H1 (cell line): Measurements from ENCODE around the gene PCDH8. TPM values are rescaled to one million over a fixed set of nuclear protein-coding genes. Genes with fewer than 3 reads are reported as not detected.

ENCODE experiments used
- CTCF ChIA-PET: fragments of 300-600 bp; sonication (Branson Sonifier 250); formaldehyde crosslinking; loops from one replicate; lab custom pipeline; 2021; ENCODE audit not compliant: partially characterized antibody; lab: Charles Lee
- POLR2A ChIA-PET: fragments of 300-600 bp; sonication (Branson Sonifier 250); formaldehyde crosslinking; loops from one replicate; lab custom pipeline; 2021; ENCODE audit warnings: inconsistent platforms; ENCODE audit not compliant: partially characterized antibody; lab: Charles Lee
- DNase-seq, 2 experiments: peaks; one replicate each; pipeline versions ENCODE4 v3.0.0 to v3.0.0-alpha.2; 2010 to 2022; ENCODE audit warnings: low spot score in 2 of 2, low read depth in 1 of 2, mixed read lengths in 1 of 2
- FAIRE-seq: peaks from 2 replicates; lab custom pipeline; 2011; peaks lifted over from hg19 to GRCh38; lab: Jason Lieb, UNC
- H2AFZ ChIP-seq: 2 replicates; pipeline ENCODE4 v1.8.1; 2012; ENCODE audit warnings: low read length, inconsistent platforms
- H2AK5ac ChIP-seq: 2 replicates; pipeline ENCODE4 v1.6.1; 2013; ENCODE audit warnings: low read depth, low read length
- H2BK120ac ChIP-seq: replicated peaks from 2 replicates; pipeline ENCODE3; 2013; ENCODE audit warnings: low read depth, low read length, inconsistent platforms
- H2BK12ac ChIP-seq: 2 replicates; pipeline ENCODE4 v1.6.1; 2013; ENCODE audit warnings: low read depth, low read length
- H2BK15ac ChIP-seq: 2 replicates; pipeline ENCODE4 v1.6.1; 2013; ENCODE audit warnings: low read length
- H2BK20ac ChIP-seq: 2 replicates; pipeline ENCODE4 v1.6.1; 2013; ENCODE audit warnings: low read length
- H2BK5ac ChIP-seq: 2 replicates; pipeline ENCODE4 v1.6.1; 2013; ENCODE audit warnings: low read depth, low read length
- H3K14ac ChIP-seq: 2 replicates; pipeline ENCODE4 v1.6.1; 2013; ENCODE audit warnings: inconsistent platforms; ENCODE audit not compliant: insufficient read length
- H3K18ac ChIP-seq: 2 replicates; pipeline ENCODE4 v1.6.1; 2013; ENCODE audit warnings: low read length; ENCODE audit errors: extremely low read depth
- H3K23ac ChIP-seq: 2 replicates; pipeline ENCODE4 v1.6.1; 2013; ENCODE audit warnings: inconsistent platforms; ENCODE audit not compliant: insufficient read length
- H3K23me2 ChIP-seq: 2 replicates; pipeline ENCODE4 v1.6.1; 2013; ENCODE audit warnings: low read depth, low read length
- H3K27ac ChIP-seq: 2 replicates; pipeline ENCODE4 v1.6.1; 2011; ENCODE audit warnings: low read depth, low read length, inconsistent platforms
- H3K27me3 ChIP-seq, 4 experiments: replicated peaks in 1 of 4; 1 replicate in 1 of 4; 2 replicates in 3 of 4; pipeline versions ENCODE4 v1.6.1 to v1.8.1; 2011 to 2013; ENCODE audit warnings: low read length in 3 of 4, mild to moderate bottlenecking in 3 of 4, inconsistent platforms in 2 of 4, mixed read lengths in 2 of 4, moderate library complexity in 1 of 4; ENCODE audit not compliant: control insufficient read depth in 3 of 4, insufficient read depth in 3 of 4; ENCODE audit errors: extremely low read depth in 1 of 4
- H3K36me3 ChIP-seq, 4 experiments: 2 replicates each; pipeline versions ENCODE4 v1.6.1 to v1.8.1; 2011 to 2013; ENCODE audit warnings: mild to moderate bottlenecking in 4 of 4, low read length in 3 of 4, moderate library complexity in 2 of 4, control low read depth in 1 of 4, inconsistent platforms in 1 of 4; ENCODE audit not compliant: insufficient read depth in 4 of 4, control insufficient read depth in 2 of 4
- H3K4ac ChIP-seq: replicated peaks from 2 replicates; pipeline ENCODE3; 2013; ENCODE audit warnings: low read length, low read depth, mixed read lengths, inconsistent platforms; ENCODE audit not compliant: insufficient read length
- H3K4me1 ChIP-seq, 4 experiments: replicated peaks in 1 of 4; 1 replicate in 1 of 4; 2 replicates in 3 of 4; pipeline versions ENCODE4 v1.6.1 to v1.8.1; 2011 to 2013; ENCODE audit warnings: low read length in 3 of 4, inconsistent platforms in 2 of 4, mixed read lengths in 1 of 4; ENCODE audit not compliant: insufficient read depth in 4 of 4, control insufficient read depth in 3 of 4
- H3K4me2 ChIP-seq, 2 experiments: 2 replicates each; pipeline versions ENCODE4 v1.6.1 to v1.8.1; 2011 to 2013; ENCODE audit warnings: low read depth in 2 of 2, low read length in 2 of 2, control low read depth in 1 of 2, inconsistent platforms in 1 of 2, mild to moderate bottlenecking in 1 of 2; ENCODE audit not compliant: insufficient read depth in 1 of 2
- H3K4me3 ChIP-seq, 4 experiments: fragments of 200-600, 300-600 bp in 1 of 4; sonication (generic), shearing (Covaris generic), sonication (Bioruptor Twin) in 1 of 4; 2 replicates each; pipeline versions ENCODE4 v1.5.1 to v1.8.1; 2011 to 2016; ENCODE audit warnings: low read length in 4 of 4, low read depth in 3 of 4, control low read depth in 2 of 4, inconsistent platforms in 2 of 4, mild to moderate bottlenecking in 2 of 4, mixed read lengths in 1 of 4, moderate library complexity in 1 of 4; ENCODE audit not compliant: insufficient read depth in 2 of 4; ENCODE audit errors: extremely low read depth in 1 of 4
- H3K56ac ChIP-seq: replicated peaks from 2 replicates; pipeline ENCODE3; 2013; ENCODE audit warnings: low read depth, mild to moderate bottlenecking, mixed read lengths, low read length, inconsistent platforms; ENCODE audit not compliant: insufficient read length
- H3K79me1 ChIP-seq: 2 replicates; pipeline ENCODE4 v1.6.1; 2013; ENCODE audit warnings: low read depth, low read length, control low read depth
- H3K79me2 ChIP-seq, 2 experiments: 2 replicates each; pipeline versions ENCODE4 v1.6.1 to v1.8.1; 2012 to 2013; ENCODE audit warnings: low read length in 2 of 2, mild to moderate bottlenecking in 2 of 2, inconsistent platforms in 1 of 2; ENCODE audit not compliant: insufficient read depth in 2 of 2, control insufficient read depth in 1 of 2
- H3K9ac ChIP-seq, 4 experiments: replicated peaks in 1 of 4; 1 replicate in 1 of 4; 2 replicates in 3 of 4; pipeline versions ENCODE4 v1.6.1 to v1.8.1; 2011 to 2013; ENCODE audit warnings: low read depth in 3 of 4, low read length in 3 of 4, control low read depth in 2 of 4, mild to moderate bottlenecking in 2 of 4, moderate library complexity in 2 of 4, inconsistent platforms in 1 of 4; ENCODE audit errors: extremely low read depth in 1 of 4
- H3K9me3 ChIP-seq, 2 experiments: 2 replicates each; pipeline versions ENCODE4 v1.6.1 to v1.8.1; 2012 to 2013; ENCODE audit warnings: mild to moderate bottlenecking in 2 of 2, moderate library complexity in 2 of 2, control low read depth in 1 of 2, inconsistent platforms in 1 of 2, low read depth in 1 of 2, low read length in 1 of 2, mixed read lengths in 1 of 2; ENCODE audit not compliant: insufficient read depth in 2 of 2
- H4K20me1 ChIP-seq, 2 experiments: replicated peaks in 1 of 2; 2 replicates each; pipeline versions ENCODE3 to v1.8.1; 2011 to 2013; ENCODE audit warnings: inconsistent platforms in 2 of 2, low read length in 2 of 2, mild to moderate bottlenecking in 1 of 2; ENCODE audit not compliant: insufficient read depth in 2 of 2, control insufficient read depth in 1 of 2
- H4K5ac ChIP-seq: 2 replicates; pipeline ENCODE4 v1.6.1; 2013; ENCODE audit warnings: low read length, low read depth, mixed read lengths, inconsistent platforms; ENCODE audit not compliant: insufficient read length
- H4K8ac ChIP-seq: 2 replicates; pipeline ENCODE4 v1.8.0; 2013; ENCODE audit warnings: mild to moderate bottlenecking, moderate library complexity, low read length, inconsistent platforms; ENCODE audit not compliant: insufficient read depth; ENCODE audit errors: extremely low read depth
- H4K91ac ChIP-seq: replicated peaks from 2 replicates; pipeline ENCODE3; 2013; ENCODE audit warnings: low read length, mixed read lengths, inconsistent platforms; ENCODE audit not compliant: insufficient read length
- BACH1 ChIP-seq: IDR thresholded peaks from 2 replicates; pipeline ENCODE4 v1.6.1; 2012; ENCODE audit warnings: low read length, improper control_type of control experiment
- CTBP2 ChIP-seq: IDR thresholded peaks from 2 replicates; pipeline ENCODE4 v1.7.0; 2011; ENCODE audit warnings: borderline replicate concordance, mild to moderate bottlenecking, moderate library complexity, mixed read lengths, low read length; ENCODE audit not compliant: insufficient read depth, insufficient read length
- FOSL1 ChIP-seq: IDR thresholded peaks from 2 replicates; pipeline ENCODE4 v1.6.1; 2011; ENCODE audit warnings: mild to moderate bottlenecking, low read depth, low read length, moderate library complexity; ENCODE audit not compliant: insufficient read depth
- KDM5A ChIP-seq: fragments of 200-600 bp; IDR thresholded peaks from 2 replicates; pipeline ENCODE4 v1.7.1; 2012; ENCODE audit warnings: mild to moderate bottlenecking, low read length, inconsistent platforms, mixed read lengths
- POLR2A ChIP-seq, 2 experiments: IDR thresholded peaks; 1 replicate in 1 of 2; 2 replicates in 1 of 2; pipeline ENCODE4 v1.6.1; 2011; ENCODE audit warnings: low read depth in 2 of 2, low read length in 2 of 2, mild to moderate bottlenecking in 2 of 2; ENCODE audit errors: control extremely low read depth in 1 of 2
- RBBP5 ChIP-seq: IDR thresholded peaks from 2 replicates; pipeline ENCODE4 v1.7.1; 2012; ENCODE audit warnings: low read depth, mild to moderate bottlenecking, inconsistent platforms, low read length, moderate library complexity, borderline replicate concordance
- TBP ChIP-seq: IDR thresholded peaks from 2 replicates; pipeline ENCODE4 v1.6.1; 2011; ENCODE audit warnings: low read depth, low read length, improper control_type of control experiment
- WGBS, 2 experiments: shearing (Covaris generic) in 1 of 2; methylation state at CpG; one replicate each; pipeline versions ENCODE4 v1.1.6 to v1.1.7; 2013 to 2015; ENCODE audit warnings: low lambda C conversion rate in 2 of 2, mixed read lengths in 2 of 2, inconsistent platforms in 1 of 2, low coverage in 1 of 2, missing lambda C conversion rate in 1 of 2; ENCODE audit not compliant: insufficient replicate concordance in 2 of 2, insufficient coverage in 1 of 2, insufficient read length in 1 of 2; ENCODE audit errors: extremely low coverage in 1 of 2, missing lambda C conversion rate in 1 of 2; 5-methylcytosine and 5-hydroxymethylcytosine counted together
- polyA plus RNA-seq, 7 experiments: library from polyadenylated mRNA; depleted of rRNA in 3 of 7; stranded (reverse) in 5 of 7; unstranded in 2 of 7; fragments of >200 nt in 5 of 7; fragments of 200-250 nt in 2 of 7; gene quantifications; 1 replicate in 5 of 7; 2 replicates in 1 of 7; 4 replicates in 1 of 7; pipeline versions ENCODE4 v1.2.1 to v1.2.3, GENCODE V29; 2011 to 2013; ENCODE audit warnings: missing spikeins in 2 of 7, mixed read lengths in 2 of 7
- total RNA-seq: library from RNA; stranded (reverse); fragmentation: NEBNext Ultra II Directional; extraction: Animal tissue kit (Norgen Biotek cat#: 25700); gene quantifications from 2 replicates; pipeline ENCODE4 v1.2.1, GENCODE V29; 2021
- TF ChIP-seq, protein P1 (sequence below): IDR thresholded peaks from 2 replicates; pipeline ENCODE4 v1.6.1; 2011; ENCODE audit warnings: low read depth, mild to moderate bottlenecking, low read length; ENCODE audit not compliant: insufficient read depth
- TF ChIP-seq, protein P2 (sequence below): IDR thresholded peaks from 2 replicates; pipeline ENCODE4 v1.6.1; 2011; ENCODE audit warnings: low read length, improper control_type of control experiment

Gene PCDH8
- total and polyA plus RNA-seq, 2 of the 8 experiments (the other 6 are each of a cell fraction or from before 2014, with no cell fraction given): 0.82 to 1.6 TPM

DNA sequence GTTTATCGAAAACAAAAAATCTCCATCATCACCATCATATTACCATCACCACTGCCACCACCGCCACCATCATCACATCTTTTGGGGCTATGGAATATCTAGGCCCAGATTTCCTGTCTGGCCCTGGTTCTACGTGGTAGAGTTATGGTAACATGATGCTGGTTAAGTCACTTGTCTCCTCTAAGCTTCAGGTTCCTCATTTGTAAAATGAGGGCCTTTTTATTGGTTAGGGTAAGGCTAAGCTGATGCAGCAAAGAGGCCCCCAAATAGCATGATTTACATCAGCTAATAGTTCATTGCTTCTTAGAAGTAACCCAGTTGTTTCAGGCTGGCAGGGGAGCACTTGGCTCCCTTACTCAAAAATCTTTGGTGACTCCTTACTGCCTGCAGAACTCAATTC is 37.9 kb downstream of the PCDH8 start:
- Histone ChIP-seq H3K56ac (no peak overlapping the region), H2BK5ac (no peak overlapping the region), H3K9me3 (peaks cover 0 to 6% of the 10 kb centered on the region in 2 experiments; a peak in 1 of 4 replicates), H2BK15ac (no peak overlapping the region), H4K5ac (no peak overlapping the region), H4K91ac (no peak overlapping the region), H3K27ac (no peak overlapping the region), H3K4me3 (no peak overlapping the region), H3K9ac (no peak overlapping the region), H2BK20ac (no peak overlapping the region), H3K4ac (no peak overlapping the region), H3K27me3 (no peaks in the 10 kb centered on the region), H3K4me2 (no peak overlapping the region), H4K8ac (no peak overlapping the region), H3K23me2 (no peaks in the 10 kb centered on the region; the same call in 1 of the 2 replicates), H2BK120ac (no peak overlapping the region)
- 86% methylated on average over 3 of the region's 3 CpGs; no CpG with 5 or more reads in 1 of the 2 experiments for WGBS, 2 experiments
- FAIRE-seq: no peak
- ChIA-PET CTCF (interaction anchor here (0.9 to 6.2 kb wide), 9 partner anchors 18 to 157 kb away, joined by 3 to 58 read pairs (median 8); partner anchors contain the start of gene SUGT1), POLR2A (no interaction called here)
- no peak for DNase-seq
- TF ChIP-seq, protein P1, sequence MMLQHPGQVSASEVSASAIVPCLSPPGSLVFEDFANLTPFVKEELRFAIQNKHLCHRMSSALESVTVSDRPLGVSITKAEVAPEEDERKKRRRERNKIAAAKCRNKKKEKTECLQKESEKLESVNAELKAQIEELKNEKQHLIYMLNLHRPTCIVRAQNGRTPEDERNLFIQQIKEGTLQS: no peak
- TF ChIP-seq FOSL1 (no peak), KDM5A (no peak), CTBP2 (no peak), RBBP5 (no peak), POLR2A (IDR thresholded peaks at IDR 0.05; ENCODE audit: control extremely low read depth in 1 of 2, low read depth in 2 of 2, low read length in 2 of 2) (no peak), BACH1 (no peak), TBP (no peak)
- TF ChIP-seq, protein P2, sequence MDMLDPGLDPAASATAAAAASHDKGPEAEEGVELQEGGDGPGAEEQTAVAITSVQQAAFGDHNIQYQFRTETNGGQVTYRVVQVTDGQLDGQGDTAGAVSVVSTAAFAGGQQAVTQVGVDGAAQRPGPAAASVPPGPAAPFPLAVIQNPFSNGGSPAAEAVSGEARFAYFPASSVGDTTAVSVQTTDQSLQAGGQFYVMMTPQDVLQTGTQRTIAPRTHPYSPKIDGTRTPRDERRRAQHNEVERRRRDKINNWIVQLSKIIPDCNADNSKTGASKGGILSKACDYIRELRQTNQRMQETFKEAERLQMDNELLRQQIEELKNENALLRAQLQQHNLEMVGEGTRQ: no peak
- TF ChIP-seq, all 59 proteins: peak for 0
- Histone ChIP-seq H3K4me1 (peaks cover 0 to 6% (median 4%) of the 10 kb centered on the region in 4 experiments; a peak in 4 of 7 replicates), H3K14ac (no peak overlapping the region), H4K20me1 (no peaks in the 10 kb centered on the region), H3K18ac (no peak overlapping the region), H3K79me2 (no peaks in the 10 kb centered on the region), H2AFZ (no peak overlapping the region), H3K23ac (no peak overlapping the region), H3K79me1 (no peaks in the 10 kb centered on the region), H2AK5ac (no peak overlapping the region), H3K36me3 (no peaks in the 10 kb centered on the region; a peak in 1 of 8 replicates), H2BK12ac (no peak overlapping the region)
